ENCODE data around the gene KCNK2. TPM values are rescaled to one million over a fixed set of nuclear protein-coding genes. Genes with fewer than 3 reads are reported as not detected.

KCNK2 gene
- polyA plus RNA-seq, 3 donors = not detected

DNA sequence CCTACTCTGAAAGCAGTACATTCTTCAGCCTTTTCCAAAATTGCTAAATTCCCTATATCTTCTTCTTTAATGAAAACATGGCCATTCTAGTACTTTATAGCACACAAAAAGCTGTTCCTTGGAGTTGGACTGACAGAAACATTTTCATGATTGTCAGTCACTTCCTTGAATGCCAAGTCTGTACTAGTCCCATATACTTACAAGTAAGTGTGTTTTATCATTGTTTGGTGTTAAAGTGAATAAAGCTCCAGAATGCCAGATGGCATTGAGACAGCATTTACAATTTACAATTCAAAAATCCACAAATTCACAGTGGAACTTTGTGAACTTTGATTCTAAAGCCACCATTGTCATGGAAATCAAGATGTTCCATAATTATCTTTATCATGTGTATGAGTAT is 36.5 kb downstream of the KCNK2 start:
- intact Hi-C loops (cut with micrococcal nuclease) = no loop called here

DNA sequence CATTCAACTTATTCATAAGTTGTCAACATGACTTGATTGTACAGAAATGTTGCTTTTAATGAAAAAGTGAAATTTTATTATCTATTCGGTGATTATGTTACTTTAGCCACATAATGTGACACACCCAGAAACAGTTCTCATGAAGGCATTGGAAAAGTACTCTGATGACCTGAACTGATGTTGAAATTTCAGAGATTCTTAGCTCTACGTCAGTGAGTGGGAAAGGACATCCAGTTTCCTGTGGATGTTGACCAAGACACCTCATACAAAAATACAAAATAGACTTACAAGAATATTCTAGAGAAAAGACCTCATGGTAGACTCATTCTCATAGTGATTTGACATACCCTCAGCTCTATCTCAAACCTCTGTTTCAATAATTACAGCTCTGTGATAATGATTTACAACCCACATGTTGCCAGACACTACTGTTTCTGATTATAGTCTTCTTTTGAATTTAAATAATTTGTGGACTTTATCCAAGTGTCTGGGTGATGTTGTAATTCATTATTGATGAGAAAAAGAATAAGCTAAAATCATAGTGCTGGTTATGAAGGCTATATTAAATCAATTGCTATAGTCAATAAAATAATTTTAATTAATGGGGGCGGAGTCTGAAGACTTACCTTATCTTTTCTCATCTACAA is 37.3 kb downstream of the KCNK2 start:
- peaks cover 2% of the 10 kb centered on the region for H3K4me1 Mint-ChIP-seq
- Histone ChIP-seq H3K79me2 (ENCODE audit: insufficient read depth, low read length) (no peaks in the 10 kb centered on the region), H3K4me3 (replicated peaks in 1 of 3; ENCODE audit: low read depth in 2 of 3, low read length in 3 of 3) (no peak overlapping the region), H3K4me1 (ENCODE audit: control insufficient read depth in 1 of 2, insufficient read depth in 2 of 2, low read length in 2 of 2) (no peaks in the 10 kb centered on the region), H2AFZ (ENCODE audit: insufficient read depth, low read depth, low read length, poor library complexity, severe bottlenecking) (no peak overlapping the region), H3K9me3 (replicated peaks in 1 of 2; ENCODE audit: control insufficient read depth in 1 of 2, insufficient read depth in 1 of 2, low read length in 2 of 2) (no peaks in the 10 kb centered on the region), H3K27ac (ENCODE audit: low read depth in 1 of 2, low read length in 2 of 2) (no peak overlapping the region), H3K27me3 (ENCODE audit: control insufficient read depth in 2 of 2, insufficient read depth in 2 of 2, low read length in 2 of 2) (no peaks in the 10 kb centered on the region), H4K20me1 (ENCODE audit: insufficient read depth, low read length) (no peaks in the 10 kb centered on the region), H3K9ac (ENCODE audit: insufficient read depth, low read length, poor library complexity, severe bottlenecking) (no peak overlapping the region), H3K4me2 (replicated peaks; ENCODE audit: extremely low read depth, low read length, poor library complexity, severe bottlenecking) (no peak overlapping the region), H3K36me3 (replicated peaks in 1 of 2; ENCODE audit: control insufficient read depth in 1 of 2, insufficient read depth in 2 of 2, low read length in 2 of 2) (no peaks in the 10 kb centered on the region)
- H3K4me3 Mint-ChIP-seq = no peak overlapping the region
- H3K27ac Mint-ChIP-seq = no peak overlapping the region
- TF ChIP-seq, protein P1, sequence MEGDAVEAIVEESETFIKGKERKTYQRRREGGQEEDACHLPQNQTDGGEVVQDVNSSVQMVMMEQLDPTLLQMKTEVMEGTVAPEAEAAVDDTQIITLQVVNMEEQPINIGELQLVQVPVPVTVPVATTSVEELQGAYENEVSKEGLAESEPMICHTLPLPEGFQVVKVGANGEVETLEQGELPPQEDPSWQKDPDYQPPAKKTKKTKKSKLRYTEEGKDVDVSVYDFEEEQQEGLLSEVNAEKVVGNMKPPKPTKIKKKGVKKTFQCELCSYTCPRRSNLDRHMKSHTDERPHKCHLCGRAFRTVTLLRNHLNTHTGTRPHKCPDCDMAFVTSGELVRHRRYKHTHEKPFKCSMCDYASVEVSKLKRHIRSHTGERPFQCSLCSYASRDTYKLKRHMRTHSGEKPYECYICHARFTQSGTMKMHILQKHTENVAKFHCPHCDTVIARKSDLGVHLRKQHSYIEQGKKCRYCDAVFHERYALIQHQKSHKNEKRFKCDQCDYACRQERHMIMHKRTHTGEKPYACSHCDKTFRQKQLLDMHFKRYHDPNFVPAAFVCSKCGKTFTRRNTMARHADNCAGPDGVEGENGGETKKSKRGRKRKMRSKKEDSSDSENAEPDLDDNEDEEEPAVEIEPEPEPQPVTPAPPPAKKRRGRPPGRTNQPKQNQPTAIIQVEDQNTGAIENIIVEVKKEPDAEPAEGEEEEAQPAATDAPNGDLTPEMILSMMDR (IDR thresholded peaks at IDR 0.05) = no peak
- no peak for DNase-seq
- H3K27me3 Mint-ChIP-seq (ENCODE audit: low read depth in 3 of 3) = peaks cover 0 to 3% (median 0%) of the 10 kb centered on the region in 3 donors
- H3K9me3 Mint-ChIP-seq = peaks cover 0 to 4% (median 0%) of the 10 kb centered on the region in 7 donors
- no CpG with 5 or more reads among the region's 3 CpGs for WGBS (ENCODE audit: insufficient coverage)
- intact Hi-C loops (cut with micrococcal nuclease) = no loop called here
- H3K36me3 Mint-ChIP-seq = no peaks in the 10 kb centered on the region

More for the DNA sequence above, 36.5 kb downstream of the KCNK2 start:
- Mint-ChIP-seq H3K4me3 (no peak overlapping the region), H3K36me3 (no peaks in the 10 kb centered on the region), H3K9me3 (peaks cover 0 to 4% (median 0%) of the 10 kb centered on the region in 7 donors), H3K4me1 (peaks cover 2% of the 10 kb centered on the region), H3K27ac (no peak overlapping the region), H3K27me3 (ENCODE audit: low read depth in 3 of 3) (peaks cover 0 to 3% (median 0%) of the 10 kb centered on the region in 3 donors)
- Histone ChIP-seq H3K36me3 (replicated peaks in 1 of 2; ENCODE audit: control insufficient read depth in 1 of 2, insufficient read depth in 2 of 2, low read length in 2 of 2) (no peaks in the 10 kb centered on the region), H3K27me3 (ENCODE audit: control insufficient read depth in 2 of 2, insufficient read depth in 2 of 2, low read length in 2 of 2) (no peaks in the 10 kb centered on the region), H3K27ac (ENCODE audit: low read depth in 1 of 2, low read length in 2 of 2) (no peak overlapping the region), H4K20me1 (ENCODE audit: insufficient read depth, low read length) (no peaks in the 10 kb centered on the region), H3K9me3 (replicated peaks in 1 of 2; ENCODE audit: control insufficient read depth in 1 of 2, insufficient read depth in 1 of 2, low read length in 2 of 2) (no peaks in the 10 kb centered on the region), H3K4me2 (replicated peaks; ENCODE audit: extremely low read depth, low read length, poor library complexity, severe bottlenecking) (no peak overlapping the region), H3K4me1 (ENCODE audit: control insufficient read depth in 1 of 2, insufficient read depth in 2 of 2, low read length in 2 of 2) (no peaks in the 10 kb centered on the region), H3K79me2 (ENCODE audit: insufficient read depth, low read length) (no peaks in the 10 kb centered on the region), H3K4me3 (replicated peaks in 1 of 3; ENCODE audit: low read depth in 2 of 3, low read length in 3 of 3) (no peak overlapping the region), H2AFZ (ENCODE audit: insufficient read depth, low read depth, low read length, poor library complexity, severe bottlenecking) (no peak overlapping the region), H3K9ac (ENCODE audit: insufficient read depth, low read length, poor library complexity, severe bottlenecking) (no peak overlapping the region)
- DNase-seq = no peak
- TF ChIP-seq, protein P1 (IDR thresholded peaks at IDR 0.05) = no peak

Data from CD14-positive monocyte (primary cell).